HG03432 (cell line): Measurements from ENCODE around the gene SLCO4A1.
"Not testable (repeated sequence)": the region's sequence is repeated elsewhere in the genome, so short reads cannot be mapped to it uniquely, and the experiment has no call there.

Experiments
- ATAC-seq: cut with Tn5 transposase; IDR thresholded peaks from one replicate; pipeline ENCODE4 v1.9.1; 2021; ENCODE audit warnings: mild to moderate bottlenecking, moderate library complexity; ENCODE audit not compliant: unreplicated experiment

The SLCO4A1 gene

DNA sequence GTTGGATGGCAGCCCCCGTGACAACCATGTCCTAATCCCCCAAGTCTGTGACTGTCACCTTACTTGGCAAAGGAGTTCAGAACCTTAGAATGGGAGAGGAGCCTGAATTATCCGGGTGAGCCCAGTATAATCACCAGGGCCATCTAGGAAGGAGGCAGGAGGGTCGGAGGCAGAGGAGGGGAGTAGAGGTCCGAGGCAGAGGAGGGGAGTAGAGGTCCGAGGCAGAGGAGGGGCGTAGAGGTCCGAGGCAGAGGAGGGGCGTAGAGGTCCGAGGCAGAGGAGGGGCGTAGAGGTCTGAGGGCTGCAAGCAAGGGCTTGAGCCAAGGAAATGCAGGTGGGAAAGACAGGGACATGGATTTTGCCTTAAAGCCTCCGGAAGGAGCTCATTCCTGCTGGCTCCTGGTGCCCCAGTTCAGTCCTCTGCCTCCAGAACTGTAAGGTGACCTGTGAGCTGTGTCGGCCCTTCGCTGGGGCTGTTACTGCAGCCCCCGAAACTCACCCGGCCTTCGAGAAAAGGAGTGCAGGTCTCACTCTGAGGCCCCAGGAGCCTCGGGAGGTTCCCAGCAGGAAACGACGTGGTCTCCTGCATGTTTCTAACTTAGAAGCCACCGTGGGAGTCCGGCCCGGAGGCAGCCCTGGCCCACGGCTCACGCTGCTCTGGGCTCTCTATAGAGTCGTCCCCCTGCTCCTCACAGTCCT, 20.0 kb upstream of the SLCO4A1 start:
- ATAC-seq, result no peak

GRCh38 chr20:62622877-62623487, 19.3 kb upstream of the SLCO4A1 start:
- ATAC-seq, result no peak

GRCh38 chr20:62623488-62624324, 18.6 kb upstream of the SLCO4A1 start:
- ATAC-seq, result peak; percentile 84

- ATAC-seq, result peak; percentile 52
These were observed 18.0 kb upstream of the SLCO4A1 start for GRCh38 chr20:62624325-62624690.

- no peak for ATAC-seq
These were observed 17.4 kb upstream of the SLCO4A1 start for GRCh38 chr20:62624719-62625453.

DNA sequence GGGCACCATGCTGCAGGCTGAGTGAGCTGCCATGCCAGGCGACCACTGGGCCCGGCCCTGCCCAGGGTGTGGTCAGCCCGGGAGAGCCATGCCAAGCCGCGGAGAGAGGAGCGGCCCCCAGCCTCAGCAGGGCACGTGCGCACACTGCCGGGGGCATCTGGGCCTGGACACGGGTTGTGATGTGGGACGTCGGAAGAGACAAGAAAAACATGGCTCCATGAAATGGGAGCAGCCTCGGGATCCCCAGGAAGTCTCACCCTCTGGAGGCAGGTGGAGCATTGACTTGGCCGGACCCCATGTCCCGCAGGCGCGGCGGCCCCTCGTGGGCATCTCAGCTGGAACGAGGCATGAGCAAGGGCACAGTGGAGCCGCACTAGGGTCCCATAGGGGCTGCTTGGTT, 16.8 kb upstream of the SLCO4A1 start:
- no peak for ATAC-seq

GRCh38 chr20:62625921-62626547, 16.3 kb upstream of the SLCO4A1 start:
- ATAC-seq, result no peak

DNA sequence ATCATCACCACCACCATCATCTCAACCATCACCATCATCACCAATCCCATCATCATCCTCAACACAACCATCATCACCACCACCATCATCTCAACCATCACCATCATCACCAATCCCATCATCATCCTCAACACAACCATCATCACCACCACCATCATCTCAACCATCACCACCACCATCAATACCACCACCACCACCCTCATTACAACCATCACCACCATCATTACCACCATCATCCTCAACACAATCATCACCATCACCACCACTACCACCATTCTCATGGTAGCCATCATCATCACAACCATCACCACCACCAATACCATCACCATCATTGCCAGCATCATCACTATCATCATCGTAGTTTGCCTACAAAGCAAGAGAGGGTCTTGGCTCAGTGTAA, 14.9 kb upstream of the SLCO4A1 start:
- not testable (repeated sequence) for ATAC-seq

- peak; percentile 32 for ATAC-seq
These were observed 14.2 kb upstream of the SLCO4A1 start for GRCh38 chr20:62627901-62628612.

DNA sequence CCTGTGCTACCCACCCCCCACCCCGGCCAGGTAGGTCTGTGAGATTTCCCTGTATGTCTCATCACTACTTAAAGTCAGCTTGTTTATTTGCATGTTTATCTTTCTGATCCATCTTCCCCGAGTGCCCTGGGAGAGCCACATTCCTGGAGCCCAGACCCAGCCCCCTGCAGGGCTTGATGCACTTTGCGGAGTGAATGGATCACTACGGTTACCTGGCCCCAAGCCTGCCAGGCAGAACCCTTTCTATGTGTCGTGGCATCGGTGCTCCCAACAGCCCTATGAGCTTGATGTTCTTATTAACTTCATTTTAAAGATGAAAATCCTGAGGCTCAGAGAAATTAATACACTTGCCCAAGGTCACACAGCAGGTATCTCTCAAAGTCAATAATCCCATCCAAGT, 13.6 kb upstream of the SLCO4A1 start:
- no peak for ATAC-seq

GRCh38 chr20:62629864-62630470, 12.3 kb upstream of the SLCO4A1 start:
- no peak for ATAC-seq

- no peak for ATAC-seq
These were observed 10.7 kb upstream of the SLCO4A1 start for GRCh38 chr20:62631336-62632308.

GRCh38 chr20:62632575-62633090, 9.7 kb upstream of the SLCO4A1 start:
- ATAC-seq, result no peak

- ATAC-seq, result no peak
These were observed 8.5 kb upstream of the SLCO4A1 start for GRCh38 chr20:62633598-62634329.

DNA sequence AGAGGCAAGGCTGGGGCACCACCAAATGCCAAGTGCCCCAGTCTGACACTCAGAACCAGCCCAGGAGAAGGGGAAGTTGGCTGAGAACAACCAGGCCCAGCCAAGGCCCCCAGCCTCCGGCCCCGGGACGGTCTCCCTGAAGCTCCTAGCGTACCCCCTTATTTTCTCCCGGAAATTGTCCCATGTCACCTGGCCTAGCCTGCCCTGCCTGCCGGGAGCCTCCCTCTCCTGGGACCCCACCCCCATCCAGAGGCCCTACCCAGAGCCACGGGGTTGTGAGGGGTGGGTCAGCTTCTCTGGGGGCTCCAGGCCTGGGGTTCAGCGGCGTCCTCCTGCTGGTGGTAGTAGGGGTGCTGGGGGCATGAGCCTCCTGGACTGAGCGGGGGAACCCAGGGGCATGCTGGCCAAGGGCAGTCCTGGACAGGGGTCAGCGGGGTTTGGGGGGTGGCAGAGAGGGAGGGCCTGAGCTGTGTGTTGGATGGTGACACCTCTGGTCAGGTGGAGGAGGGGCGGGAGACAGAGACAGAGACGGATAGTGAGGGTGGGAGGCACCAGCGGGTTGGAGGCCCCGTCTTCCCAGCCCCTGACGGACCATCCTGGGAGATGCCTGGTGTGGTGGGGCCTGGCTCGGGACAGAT, 7.9 kb upstream of the SLCO4A1 start:
- ATAC-seq, result no peak

GRCh38 chr20:62635232-62635631, 7.1 kb upstream of the SLCO4A1 start:
- ATAC-seq, result no peak

DNA sequence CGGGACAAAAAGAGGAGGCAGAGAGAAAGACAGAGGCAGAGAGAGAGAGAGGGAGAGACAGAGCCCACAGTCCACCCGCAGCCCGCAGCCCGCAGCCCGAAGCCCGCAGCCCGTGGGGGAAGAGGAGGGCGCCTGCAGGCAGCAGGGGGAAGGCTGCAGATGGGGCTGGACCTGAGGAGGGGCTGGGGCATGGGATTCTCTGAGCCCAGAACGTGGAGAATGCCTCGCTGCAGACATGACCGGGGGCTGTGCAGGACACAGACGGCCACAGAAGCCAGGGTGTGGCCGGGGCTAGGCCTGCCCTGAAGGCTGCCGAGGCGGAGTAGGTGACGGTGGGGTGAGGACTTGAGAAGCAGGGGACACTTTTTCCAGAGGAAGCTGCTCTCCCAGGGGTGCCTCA, 6.5 kb upstream of the SLCO4A1 start:
- no peak for ATAC-seq
